Sigmoid colon (tissue), 4 donors: Measurements from ENCODE around the gene TCF7L1.

Experiments used
- POLR2A ChIP-seq, 2 donors: fragments of 450-650 bp; IDR thresholded peaks; one replicate each; pipeline ENCODE4 v1.6.1; 2016; ENCODE audit warnings: antibody characterized with exemption in 2 of 2, mild to moderate bottlenecking in 2 of 2, moderate library complexity in 2 of 2
- POLR2AphosphoS5 ChIP-seq, 4 donors: sonication (generic); formaldehyde crosslinking; IDR thresholded peaks; one replicate each; pipeline ENCODE4 v1.6.1; 2017; ENCODE audit warnings: antibody characterized with exemption in 4 of 4
- TF ChIP-seq, protein P1 (sequence below), 4 experiments: fragments of 450-650 bp in 3 of 4; fragments of 200-600 bp in 1 of 4; IDR thresholded peaks; one replicate each; pipeline ENCODE4 v1.5.1; 2016 to 2019; ENCODE audit warnings: antibody characterized with exemption in 4 of 4, mild to moderate bottlenecking in 3 of 4, moderate library complexity in 2 of 4

DNA sequence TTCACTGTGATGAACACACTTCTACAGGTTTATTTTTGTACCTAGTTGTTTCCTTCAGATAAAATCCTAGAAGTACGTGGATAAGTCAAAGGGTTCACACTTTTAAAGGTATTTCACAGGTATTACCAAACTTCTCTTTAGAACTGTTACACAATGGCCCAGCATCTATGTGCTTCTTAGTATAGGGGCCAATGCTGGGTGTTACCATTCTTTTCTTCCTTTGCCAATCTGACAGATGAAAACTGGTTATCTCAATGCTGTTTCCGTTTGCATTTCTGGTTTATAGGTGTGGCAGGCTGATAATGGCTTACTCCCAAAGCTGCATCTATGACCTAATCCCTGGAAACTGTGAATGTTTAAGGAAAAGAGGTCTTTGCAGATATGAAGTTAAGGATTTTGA lies 2.8 kb upstream of the TCF7L1 start:
- TF ChIP-seq POLR2AphosphoS5 (IDR thresholded peaks at IDR 0.05): no peak
- TF ChIP-seq, protein P1, sequence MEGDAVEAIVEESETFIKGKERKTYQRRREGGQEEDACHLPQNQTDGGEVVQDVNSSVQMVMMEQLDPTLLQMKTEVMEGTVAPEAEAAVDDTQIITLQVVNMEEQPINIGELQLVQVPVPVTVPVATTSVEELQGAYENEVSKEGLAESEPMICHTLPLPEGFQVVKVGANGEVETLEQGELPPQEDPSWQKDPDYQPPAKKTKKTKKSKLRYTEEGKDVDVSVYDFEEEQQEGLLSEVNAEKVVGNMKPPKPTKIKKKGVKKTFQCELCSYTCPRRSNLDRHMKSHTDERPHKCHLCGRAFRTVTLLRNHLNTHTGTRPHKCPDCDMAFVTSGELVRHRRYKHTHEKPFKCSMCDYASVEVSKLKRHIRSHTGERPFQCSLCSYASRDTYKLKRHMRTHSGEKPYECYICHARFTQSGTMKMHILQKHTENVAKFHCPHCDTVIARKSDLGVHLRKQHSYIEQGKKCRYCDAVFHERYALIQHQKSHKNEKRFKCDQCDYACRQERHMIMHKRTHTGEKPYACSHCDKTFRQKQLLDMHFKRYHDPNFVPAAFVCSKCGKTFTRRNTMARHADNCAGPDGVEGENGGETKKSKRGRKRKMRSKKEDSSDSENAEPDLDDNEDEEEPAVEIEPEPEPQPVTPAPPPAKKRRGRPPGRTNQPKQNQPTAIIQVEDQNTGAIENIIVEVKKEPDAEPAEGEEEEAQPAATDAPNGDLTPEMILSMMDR (IDR thresholded peaks at IDR 0.05): no peak
- TF ChIP-seq POLR2A (IDR thresholded peaks at IDR 0.05): no peak
